Hematopoietic multipotent progenitor cell treated with erythropoietin and hydrocortisone succinate and interleukin-3 and kit ligand, for 8 days (in vitro differentiated cells): ENCODE results near the gene FAM234B.
"Not testable (repeated sequence)": the region's sequence is repeated elsewhere in the genome, so short reads cannot be mapped to it uniquely, and the experiment has no call there.

ENCODE experiments used
- DNase-seq: peaks from one replicate; pipeline ENCODE4 v3.0.0-alpha.2; 2015

FAM234B gene

GRCh38 chr12:13062669-13063068 is 18.5 kb downstream of the FAM234B start:
- no peak for DNase-seq

- DNase-seq, result no peak
These were observed 21.8 kb downstream of the FAM234B start for GRCh38 chr12:13066014-13066413.

- no peak for DNase-seq
These were observed 22.3 kb downstream of the FAM234B start for GRCh38 chr12:13066459-13066858.

- DNase-seq, result no peak
These were observed 23.1 kb downstream of the FAM234B start for GRCh38 chr12:13067322-13067721.

GRCh38 chr12:13069380-13069779 is 25.2 kb downstream of the FAM234B start:
- no peak for DNase-seq

- no peak for DNase-seq
These were observed 27.4 kb downstream of the FAM234B start for GRCh38 chr12:13071305-13072280.

- no peak for DNase-seq
These were observed 29.0 kb downstream of the FAM234B start for GRCh38 chr12:13073173-13073572.

- no peak for DNase-seq
These were observed 30.4 kb downstream of the FAM234B start for GRCh38 chr12:13074396-13075117.

- no peak for DNase-seq
These were observed 30.9 kb downstream of the FAM234B start for GRCh38 chr12:13075118-13075480.

GRCh38 chr12:13075786-13076570 is 31.8 kb downstream of the FAM234B start:
- no peak for DNase-seq

- DNase-seq, result no peak
These were observed 35.3 kb downstream of the FAM234B start for GRCh38 chr12:13079440-13079906.

- DNase-seq, result no peak
These were observed 36.1 kb downstream of the FAM234B start for GRCh38 chr12:13080266-13080665.

- no peak for DNase-seq
These were observed 38.7 kb downstream of the FAM234B start for GRCh38 chr12:13082861-13083260.

- not testable (repeated sequence) for DNase-seq
These were observed 39.5 kb downstream of the FAM234B start for GRCh38 chr12:13083638-13084037.

- DNase-seq, result no peak
These were observed 40.9 kb downstream of the FAM234B start for GRCh38 chr12:13084898-13085640.

GRCh38 chr12:13085968-13086686 is 41.9 kb downstream of the FAM234B start:
- no peak for DNase-seq

- no peak for DNase-seq
These were observed 43.6 kb downstream of the FAM234B start for GRCh38 chr12:13087766-13088165.

GRCh38 chr12:13088496-13088895 is 44.3 kb downstream of the FAM234B start:
- DNase-seq, result no peak

GRCh38 chr12:13090054-13090453 is 45.9 kb downstream of the FAM234B start:
- DNase-seq, result no peak

GRCh38 chr12:13091832-13092231 is 47.7 kb downstream of the FAM234B start:
- DNase-seq, result no peak

- no peak for DNase-seq
These were observed 49.1 kb downstream of the FAM234B start for GRCh38 chr12:13093191-13093847.
